Activated naive CD8-positive, alpha-beta T cell treated with anti-CD3 and anti-CD28 coated beads, Interleukin-2, amount 50 U/mL, for 16 hours (primary cell): Measurements from ENCODE around the gene RPA4.
"Not testable (repeated sequence)": the region's sequence is repeated elsewhere in the genome, so short reads cannot be mapped to it uniquely, and the experiment has no call there.

Source experiments
- DNase-seq: peaks from one replicate; pipeline ENCODE4 v3.0.0-alpha.2; 2020; ENCODE audit warnings: low read depth, low spot score

Gene RPA4, protein sequence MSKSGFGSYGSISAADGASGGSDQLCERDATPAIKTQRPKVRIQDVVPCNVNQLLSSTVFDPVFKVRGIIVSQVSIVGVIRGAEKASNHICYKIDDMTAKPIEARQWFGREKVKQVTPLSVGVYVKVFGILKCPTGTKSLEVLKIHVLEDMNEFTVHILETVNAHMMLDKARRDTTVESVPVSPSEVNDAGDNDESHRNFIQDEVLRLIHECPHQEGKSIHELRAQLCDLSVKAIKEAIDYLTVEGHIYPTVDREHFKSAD

DNA sequence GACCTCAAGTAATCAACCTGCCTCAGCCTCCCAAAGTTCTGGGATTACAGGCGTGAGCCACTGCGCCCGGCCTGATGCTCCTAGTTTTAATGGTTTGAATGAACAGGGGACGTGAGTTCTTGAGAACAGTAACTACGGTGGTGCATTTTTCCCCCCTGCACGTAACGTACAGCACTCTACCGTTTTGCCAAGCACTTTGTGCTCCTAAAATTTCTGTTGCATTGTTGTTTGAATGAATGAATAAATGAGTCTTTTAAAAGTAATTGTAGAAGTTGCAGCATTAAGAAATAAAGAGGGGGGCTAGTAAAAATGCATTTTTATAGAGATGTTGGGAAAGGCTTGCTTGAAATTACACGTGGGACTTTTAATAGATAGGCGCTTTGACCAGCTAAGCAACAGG, at the start of gene RPA4:
Gene RPA4, plus strand, starts transcription at position 301 of the 400 bp plus-strand sequence. CDS start 403 bp downstream, outside the sequence.
- no peak for DNase-seq

DNA sequence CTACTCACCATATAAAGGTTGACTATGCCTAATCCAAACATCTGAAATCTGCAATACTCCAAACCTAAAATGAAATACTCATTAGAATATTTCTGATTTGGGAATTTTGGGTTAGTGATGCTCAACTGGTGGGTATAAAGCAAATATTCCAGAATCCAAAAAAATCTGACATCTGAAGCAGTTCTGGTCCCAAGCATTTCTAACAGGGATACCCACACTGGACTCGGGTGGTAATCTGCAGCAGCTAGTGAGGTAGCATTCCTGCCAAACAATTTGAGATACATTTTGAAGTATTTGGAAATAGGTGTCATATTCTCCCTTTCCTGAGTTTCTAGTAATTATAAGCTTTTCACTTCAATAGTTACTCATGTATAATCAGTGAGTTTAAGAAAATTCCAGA, 49.6 kb upstream of the RPA4 start:
- no peak for DNase-seq

DNA sequence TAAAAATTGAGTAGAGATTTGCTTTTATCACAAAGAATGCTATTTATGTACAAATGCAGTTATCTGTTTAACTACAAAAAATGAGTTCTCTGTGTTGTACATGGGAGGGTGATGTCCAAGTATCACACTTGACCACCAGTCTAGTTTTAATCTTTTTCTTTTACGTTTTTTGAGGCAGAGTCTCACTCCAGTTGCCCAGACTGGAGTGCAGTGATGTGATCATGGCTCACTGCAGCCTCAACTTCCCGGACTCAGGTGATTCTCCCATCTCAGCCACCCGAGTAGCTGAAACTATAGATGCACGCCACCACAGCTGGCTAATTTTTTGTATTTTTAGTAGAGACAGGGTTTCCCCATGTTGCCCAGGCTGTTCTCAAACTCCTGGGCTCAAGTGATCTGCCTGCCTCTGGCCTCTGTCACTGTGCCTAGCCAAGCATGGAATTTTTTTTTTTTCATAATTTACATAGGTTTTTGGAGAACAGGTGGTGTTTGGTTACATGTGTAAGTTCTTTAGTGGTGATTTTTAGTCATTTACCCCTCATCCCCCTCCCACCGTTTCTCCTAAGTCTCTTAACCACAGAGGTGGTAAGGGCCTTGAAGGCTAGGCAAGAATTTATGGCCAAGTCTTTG, 47.9 kb upstream of the RPA4 start:
- DNase-seq: no peak

DNA sequence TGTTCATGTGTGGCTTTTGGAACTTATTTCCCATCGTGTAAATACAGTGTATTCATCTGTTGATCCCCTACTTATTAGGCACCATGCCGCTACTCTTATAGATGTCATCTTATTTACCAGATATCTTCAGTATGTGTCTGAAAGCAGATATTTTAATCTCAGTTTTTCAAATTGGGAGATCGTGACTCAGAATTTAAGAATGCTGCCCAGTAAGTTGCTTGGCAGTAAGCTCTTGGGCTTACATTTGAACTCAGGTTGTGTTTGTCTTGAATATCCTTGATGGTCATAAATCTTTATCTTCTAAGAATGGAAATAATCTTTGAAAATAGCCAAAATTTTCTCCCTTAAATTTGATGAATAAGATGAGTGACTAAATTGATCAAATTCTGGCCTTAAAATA, 45.9 kb upstream of the RPA4 start:
- no peak for DNase-seq

DNA sequence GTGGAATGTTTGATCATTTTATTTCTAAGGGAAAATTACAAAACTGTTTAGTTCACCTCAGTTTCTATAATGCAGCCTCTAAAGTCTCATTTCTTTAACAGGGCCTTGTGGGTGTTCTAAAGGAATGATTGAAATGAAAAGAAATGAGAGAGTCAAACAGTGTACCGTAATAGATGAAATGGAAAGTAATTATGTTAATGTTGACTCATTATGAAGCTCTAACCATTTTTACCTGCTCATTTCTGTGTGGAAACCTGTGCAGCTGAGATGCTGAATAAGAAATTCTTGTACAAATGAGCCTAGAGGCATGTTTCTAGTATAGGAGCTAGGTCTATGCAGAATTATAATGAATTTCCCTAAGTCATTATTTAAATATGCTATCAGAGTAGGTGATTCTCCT, 45.2 kb upstream of the RPA4 start:
- DNase-seq: no peak

DNA sequence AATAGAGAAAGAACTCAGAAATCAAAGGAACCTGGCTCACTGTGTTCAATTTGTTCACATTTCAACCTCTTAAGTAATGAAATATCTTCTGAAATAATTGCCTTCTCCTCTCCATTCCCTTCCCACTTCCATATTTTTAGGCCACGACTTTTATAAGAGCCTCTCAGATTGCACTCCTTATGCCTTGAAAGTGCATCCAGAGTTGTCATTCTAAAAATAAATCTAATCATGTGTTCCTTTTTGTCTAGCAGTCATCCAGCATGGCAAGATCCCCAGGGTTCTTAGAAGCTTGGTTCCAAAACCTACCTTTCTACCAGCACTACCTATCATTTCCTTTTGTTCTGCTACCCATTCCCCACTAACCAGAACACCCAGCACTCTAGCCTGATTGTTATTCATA, 42.4 kb upstream of the RPA4 start:
- DNase-seq: no peak

DNA sequence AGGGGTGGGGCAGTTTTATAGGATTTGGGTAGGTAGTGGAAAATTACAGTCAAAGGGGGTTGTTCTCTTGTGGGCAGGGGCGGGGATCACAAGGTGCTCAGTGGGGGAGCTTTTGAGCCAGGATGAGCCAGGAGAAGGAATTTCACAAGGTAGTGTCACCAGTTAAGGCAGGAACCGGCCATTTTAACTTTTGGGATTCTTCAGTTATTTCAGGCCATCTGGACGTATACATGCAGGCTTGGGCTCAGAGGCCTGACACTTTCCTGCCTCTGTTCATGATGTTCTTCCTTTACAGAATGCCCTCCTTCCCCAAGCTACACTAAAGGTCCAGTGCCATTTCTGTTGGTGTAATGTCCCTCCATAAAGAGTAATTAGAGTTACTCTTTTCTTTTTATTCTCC, 41.8 kb upstream of the RPA4 start:
- DNase-seq: not testable (repeated sequence)

DNA sequence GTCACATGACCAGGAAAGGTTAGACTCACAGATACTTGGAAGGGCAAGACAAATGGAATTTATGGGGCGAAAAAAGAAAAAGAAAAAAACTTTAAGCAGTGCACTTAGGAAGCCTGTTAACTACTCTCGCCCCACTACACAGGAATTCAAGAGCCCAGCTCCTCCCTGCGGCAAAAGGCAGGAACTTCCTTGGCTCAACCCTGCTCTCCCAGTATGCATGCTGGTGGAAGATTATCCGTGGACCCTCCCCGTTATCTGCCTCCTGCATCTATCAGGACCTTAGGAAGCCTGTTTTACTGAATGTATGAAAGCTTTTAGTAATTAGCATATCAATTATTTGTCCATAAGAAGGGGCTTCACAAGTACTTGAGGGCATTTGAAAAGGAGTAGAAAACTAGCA, 40.1 kb upstream of the RPA4 start:
- DNase-seq: no peak

DNA sequence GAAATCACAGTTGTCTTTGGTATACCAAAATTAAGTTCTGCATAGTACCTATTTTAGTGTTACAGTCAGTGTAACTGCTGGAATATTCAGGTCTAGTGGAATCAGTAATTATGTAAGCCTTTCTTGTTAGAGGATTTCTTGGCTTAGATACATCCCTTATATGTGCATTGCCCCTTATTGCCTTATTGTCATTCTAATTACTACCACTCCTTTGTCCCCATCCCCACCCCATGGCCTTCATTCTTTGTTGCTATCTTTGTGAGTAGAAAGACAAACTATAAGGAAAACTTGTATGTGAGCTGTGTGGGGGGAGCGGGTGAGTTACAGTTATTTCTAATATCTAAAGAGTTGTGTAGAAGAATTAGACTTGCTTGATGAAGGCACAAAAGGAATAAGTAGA, 36.9 kb upstream of the RPA4 start:
- no peak for DNase-seq

DNA sequence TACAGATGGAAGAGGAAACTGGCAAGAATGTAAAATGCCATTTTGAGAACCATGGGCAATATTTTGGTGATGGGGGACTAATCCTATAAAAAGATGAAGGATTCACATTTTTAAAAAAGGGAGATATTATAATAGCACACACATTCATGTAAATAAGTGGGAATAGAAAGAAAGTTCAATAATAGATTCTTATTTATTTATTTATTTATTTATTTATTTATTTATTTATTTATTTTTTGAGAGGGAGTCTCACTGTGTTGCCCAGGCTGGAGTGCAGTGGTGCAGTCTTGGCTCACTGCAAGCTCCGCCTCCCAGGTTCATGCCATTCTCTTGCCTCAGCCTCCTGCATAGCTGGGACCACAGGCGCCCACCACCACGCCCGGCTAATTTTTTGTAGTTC, 24.3 kb upstream of the RPA4 start:
- not testable (repeated sequence) for DNase-seq

DNA sequence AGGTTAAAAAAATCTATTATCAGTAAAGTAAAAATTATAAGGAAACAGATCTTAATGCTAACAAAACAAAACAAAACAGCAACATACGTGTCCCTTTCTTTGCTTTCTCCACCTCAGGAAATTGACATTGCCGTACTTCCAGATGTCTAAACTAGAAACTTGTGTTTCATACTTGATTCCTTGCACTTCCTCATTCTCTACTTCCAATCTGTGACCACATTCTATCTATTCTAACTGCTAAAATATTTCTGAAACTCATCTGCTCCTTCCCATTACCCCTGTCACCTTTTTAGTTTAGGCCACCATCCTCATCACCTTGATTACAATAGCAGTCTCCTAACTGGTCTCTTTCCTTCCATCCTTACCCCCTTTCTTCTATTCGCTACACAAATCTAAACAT, 22.5 kb upstream of the RPA4 start:
- DNase-seq: no peak

DNA sequence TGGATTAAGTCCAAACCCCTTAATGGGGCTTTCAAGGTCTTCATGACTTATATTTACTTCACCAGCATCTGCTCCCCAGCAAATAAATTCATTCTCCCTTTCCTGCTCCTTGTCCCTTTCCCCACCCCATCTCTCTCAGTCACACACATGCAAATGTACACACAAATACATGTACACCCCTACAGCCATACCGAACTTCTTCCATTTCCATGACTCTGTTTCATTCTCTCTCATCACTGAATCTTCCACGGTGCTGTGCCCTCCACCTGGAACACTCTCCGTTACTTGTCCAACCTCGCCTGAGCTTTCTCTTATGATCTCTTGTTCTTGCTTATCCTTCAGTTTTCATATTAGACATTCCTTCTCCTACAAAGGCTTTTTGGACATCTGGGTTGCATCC, 22.0 kb upstream of the RPA4 start:
- DNase-seq: no peak

DNA sequence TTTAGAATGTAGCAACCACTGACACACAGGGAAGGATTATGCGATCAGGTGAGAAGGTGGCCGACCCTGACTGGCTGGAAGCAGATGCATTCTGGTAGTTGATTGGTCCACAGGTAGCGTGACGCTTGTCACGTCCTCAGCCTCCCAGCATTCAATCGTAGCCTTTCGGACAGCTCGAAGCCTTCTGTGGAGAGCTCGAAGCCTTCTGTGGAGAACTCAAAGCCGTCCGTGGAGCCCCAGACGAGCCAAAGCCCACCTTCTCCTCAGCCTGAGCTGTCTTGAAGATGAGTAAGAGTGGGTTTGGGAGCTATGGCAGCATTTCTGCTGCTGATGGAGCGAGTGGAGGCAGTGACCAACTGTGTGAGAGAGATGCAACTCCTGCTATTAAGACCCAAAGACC, 319 bp downstream of the RPA4 start:
- no peak for DNase-seq

DNA sequence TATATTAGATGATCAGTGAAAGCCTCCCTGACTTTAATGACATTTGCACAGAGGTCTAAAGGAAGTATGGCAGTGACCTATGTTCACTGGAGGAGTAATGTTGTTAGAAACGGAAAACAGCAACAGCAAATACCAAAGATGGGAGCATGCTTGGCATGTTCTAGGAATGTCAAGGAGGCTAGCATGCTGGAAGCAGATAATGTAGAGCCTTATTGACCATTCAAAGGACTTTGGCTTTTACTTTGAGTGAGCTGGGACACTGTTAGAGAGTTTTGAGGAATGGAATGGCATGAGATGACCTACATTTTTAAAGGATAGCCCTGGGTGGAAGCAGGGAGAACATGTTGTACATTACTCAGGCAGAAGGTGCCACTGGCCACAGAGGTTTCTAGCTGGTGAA, 6.0 kb downstream of the RPA4 start:
- DNase-seq: no peak

DNA sequence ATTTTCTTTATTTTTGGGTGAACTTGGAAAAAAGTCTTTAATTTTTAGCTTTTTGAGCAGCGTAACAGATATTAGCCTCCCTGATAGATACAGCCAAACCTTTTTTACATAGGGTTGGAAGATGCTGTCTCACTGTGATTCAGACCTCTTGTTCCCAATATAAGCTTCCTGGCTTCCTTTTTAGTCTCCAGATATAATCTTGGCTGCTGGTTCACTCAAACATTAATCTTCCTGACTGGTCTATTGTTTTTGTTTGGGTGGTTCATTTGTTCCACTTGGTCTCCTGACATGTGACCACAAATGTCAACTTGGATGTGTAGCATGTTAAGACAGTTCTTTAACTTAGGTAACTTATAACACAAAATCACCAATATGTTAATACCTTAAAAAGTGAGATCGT, 23.0 kb downstream of the RPA4 start:
- DNase-seq: no peak

DNA sequence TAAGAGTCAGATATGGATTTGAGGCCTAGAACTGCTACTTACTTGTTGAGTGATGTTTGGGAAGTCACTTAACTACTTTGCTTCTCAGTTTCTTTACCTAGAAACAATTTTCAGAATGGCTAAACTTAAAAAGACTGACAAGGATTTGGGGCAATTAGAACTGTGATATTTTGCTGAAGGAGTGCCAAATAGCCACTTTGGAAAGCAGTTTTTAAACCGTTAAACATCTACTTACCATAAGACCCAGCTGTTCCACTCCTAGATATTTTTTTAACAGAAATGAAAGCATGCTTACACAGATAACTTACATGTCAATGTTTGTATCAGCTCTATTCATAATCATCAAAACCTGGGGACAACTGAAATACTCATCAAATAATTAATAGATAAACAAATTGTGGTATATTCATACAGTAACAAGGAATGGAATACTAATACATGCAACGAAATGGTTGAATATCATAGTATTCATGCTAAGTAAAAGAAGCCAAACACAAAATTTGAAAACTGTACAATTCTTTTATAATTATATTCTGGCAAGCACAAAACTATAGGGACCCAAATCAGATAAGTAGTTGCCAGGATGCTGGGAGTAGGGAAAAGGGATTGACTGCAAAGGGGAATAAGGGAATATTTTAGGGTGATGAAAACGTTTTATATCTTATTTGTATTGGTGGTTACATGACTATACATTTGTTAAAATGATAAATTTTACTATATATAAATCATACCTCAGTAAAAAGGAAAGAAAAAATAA, 24.0 kb downstream of the RPA4 start:
- no peak for DNase-seq

DNA sequence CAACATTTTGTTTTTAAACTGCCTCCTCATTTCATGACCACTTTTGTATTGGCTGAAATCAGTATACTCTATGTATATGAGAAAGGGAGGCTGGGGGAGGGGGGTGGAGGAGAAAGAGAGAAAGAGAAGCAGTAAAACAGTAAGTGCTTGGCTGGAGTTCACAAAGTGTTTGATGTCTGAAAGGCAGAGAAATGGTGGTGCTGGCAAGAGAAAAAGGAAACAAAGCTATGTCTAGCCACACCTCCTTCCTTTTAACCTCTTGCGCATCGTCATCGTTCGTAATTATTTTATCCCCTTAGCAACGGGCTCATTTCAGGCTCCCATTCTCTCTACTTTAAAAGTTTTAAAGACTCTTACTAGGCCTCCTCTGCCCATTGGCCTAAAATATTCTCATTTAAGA, 25.6 kb downstream of the RPA4 start:
- DNase-seq: no peak

DNA sequence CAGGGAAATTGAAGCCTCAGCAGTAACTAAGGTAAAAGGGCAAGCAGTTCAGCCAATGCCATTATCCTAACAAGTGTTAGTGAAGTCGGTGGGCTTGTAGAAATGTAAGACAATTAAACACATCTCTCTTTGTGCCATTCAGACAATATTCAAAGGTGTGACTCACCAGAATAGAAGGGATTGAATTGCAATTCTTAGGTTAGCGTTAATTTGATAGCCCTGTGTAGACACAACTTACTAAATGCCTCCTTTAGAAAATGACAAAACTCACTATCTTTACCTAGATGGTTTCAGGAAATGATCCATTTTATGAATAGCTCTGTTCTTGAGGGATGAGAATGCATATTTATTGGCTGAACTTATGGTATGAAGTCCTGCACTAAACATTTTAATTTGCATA, 35.2 kb downstream of the RPA4 start:
- no peak for DNase-seq

DNA sequence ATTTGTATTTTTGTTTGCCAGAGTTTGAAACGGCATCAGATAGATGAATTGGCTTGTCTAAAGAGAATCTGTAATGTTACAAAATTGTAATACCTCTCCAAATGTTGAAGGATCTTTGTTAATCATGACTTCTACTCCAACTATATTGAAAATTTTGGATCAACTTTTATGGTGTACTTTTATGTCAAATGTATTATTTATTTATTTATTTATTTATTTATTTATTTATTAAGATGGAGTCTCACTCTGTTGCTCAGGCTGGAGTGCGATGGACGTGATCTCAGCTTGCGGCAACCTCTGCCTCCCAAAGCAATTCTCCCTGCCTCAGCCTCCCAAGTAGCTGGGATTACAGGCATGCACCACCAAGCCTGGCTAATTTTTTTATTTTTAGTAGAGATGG, 36.0 kb downstream of the RPA4 start:
- no peak for DNase-seq

DNA sequence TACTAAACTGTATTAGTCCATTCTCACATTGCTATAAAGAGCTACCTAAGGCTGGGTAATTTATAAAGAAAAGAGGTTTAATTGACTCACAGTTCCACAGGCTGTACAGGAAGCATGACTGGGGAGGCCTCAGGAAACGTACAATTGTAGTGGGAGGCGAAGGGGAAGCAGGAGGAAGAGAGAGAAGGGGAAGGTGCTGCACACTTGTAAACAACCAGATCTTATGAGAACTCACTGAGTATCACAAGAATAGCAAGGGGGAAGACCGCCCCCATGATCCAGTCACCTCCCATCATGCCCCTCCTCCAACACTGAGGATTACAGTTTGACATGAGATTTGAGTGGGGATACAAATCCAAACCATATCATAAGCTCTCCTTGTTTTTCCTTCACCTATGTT, 40.9 kb downstream of the RPA4 start:
- no peak for DNase-seq

DNA sequence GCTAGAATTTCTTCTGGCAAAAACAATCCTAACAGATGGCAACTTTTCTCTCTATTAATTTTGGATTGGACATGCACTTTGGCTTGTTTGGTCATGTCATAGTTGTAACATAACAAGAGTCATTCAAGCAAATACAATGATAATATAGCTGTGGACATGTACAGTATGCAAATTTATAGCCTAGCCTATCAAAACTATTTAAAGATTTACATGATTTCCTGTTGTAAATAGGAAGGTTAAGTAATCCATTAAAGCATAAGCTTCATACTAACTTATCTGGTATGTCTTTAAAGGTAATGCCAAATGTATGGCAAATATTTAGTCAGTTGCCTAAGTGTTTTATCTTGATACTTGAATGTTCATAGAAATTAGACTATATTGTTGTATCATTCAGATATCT, 45.3 kb downstream of the RPA4 start:
- DNase-seq: no peak
